Measurements from ENCODE around the gene ACYP1. TPM values are rescaled to one million over a fixed set of nuclear protein-coding genes. Genes with fewer than 3 reads are reported as not detected.
A peak's percentile ranks its signal among the peaks of the same experiment; 100 is the strongest.

The ACYP1 gene
- 10 to 100 TPM; 12.2 to 27.5 (median 14.9) TPM for polyA plus RNA-seq (ENCODE audit: insufficient read length in 10 of 10)
- long read RNA-seq, donor 1, transcript ACYP1-201 (3 exons, 627 nt) = major isoform, 8 of 18 reads
- long read RNA-seq, donor 1, partial matches to known transcripts = 9 of 18 reads
- long read RNA-seq, donor 1, other reads (novel, unspliced or antisense) = 0 of 18 reads
- long read RNA-seq, donor 2, partial matches to known transcripts = 0 of 5 reads
- long read RNA-seq, donor 2, other reads (novel, unspliced or antisense) = 0 of 5 reads
- long read RNA-seq, donor 3 = 0 reads
- long read RNA-seq, donor 4, partial matches to known transcripts = 0 of 4 reads
- long read RNA-seq, donor 4, other reads (novel, unspliced or antisense) = 0 of 4 reads
- long read RNA-seq, donor 5, transcript ACYP1-201 (3 exons, 627 nt) = major isoform, 5 of 12 reads
- long read RNA-seq, donor 5, partial matches to known transcripts = 5 of 12 reads
- long read RNA-seq, donor 5, other reads (novel, unspliced or antisense) = 0 of 12 reads
- long read RNA-seq, donor 6, transcript ACYP1-201 (3 exons, 627 nt) = major isoform, 5 of 5 reads
- long read RNA-seq, donor 6, partial matches to known transcripts = 0 of 5 reads
- long read RNA-seq, donor 6, other reads (novel, unspliced or antisense) = 0 of 5 reads
- long read RNA-seq, donor 7, partial matches to known transcripts = 0 of 6 reads
- long read RNA-seq, donor 7, other reads (novel, unspliced or antisense) = 0 of 6 reads
- long read RNA-seq, donor 8, partial matches to known transcripts = 5 of 8 reads
- long read RNA-seq, donor 8, other reads (novel, unspliced or antisense) = 0 of 8 reads
- long read RNA-seq, donor 9 = 0 reads

DNA sequence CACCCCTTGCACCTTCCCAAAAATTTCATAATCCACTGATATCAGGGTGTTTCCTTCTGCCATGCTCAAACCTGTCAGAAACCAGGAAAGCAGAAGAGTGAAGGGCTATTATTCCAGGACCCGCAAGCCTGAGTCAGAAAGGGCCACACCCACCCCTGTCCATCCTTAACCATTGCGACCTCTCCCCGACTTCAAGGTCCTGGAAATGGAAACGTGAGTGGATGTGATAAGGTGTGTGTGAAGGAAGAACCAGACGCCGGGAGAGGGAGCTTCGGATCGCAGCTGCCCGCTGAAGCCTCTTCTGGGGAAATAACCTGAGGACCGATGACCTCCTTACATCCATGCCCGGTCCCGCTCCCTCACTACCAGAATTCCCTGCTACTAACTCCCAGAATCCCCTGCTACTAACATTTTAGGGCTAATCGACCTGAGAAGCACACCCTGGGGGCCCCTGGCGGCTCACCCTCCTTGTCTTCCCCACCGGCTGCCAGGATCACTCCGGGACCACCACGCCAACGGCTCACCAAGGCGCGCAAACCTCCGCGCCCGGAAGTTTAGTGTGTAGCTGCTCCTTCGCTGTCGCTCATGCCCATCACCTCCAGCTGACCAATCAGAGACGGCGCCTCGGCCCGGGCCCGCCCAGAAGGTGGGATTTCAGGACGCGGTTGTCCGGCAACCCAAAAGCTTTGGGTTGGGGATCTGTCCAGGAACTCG is at the start of gene ACYP1:
ACYP1 (minus strand) TSS at position 534 of the 714 bp plus-strand sequence; CDS start at position 63, 471 bp downstream.
- peak; percentile 89 to 97 (median 96) for DNase-seq

DNA sequence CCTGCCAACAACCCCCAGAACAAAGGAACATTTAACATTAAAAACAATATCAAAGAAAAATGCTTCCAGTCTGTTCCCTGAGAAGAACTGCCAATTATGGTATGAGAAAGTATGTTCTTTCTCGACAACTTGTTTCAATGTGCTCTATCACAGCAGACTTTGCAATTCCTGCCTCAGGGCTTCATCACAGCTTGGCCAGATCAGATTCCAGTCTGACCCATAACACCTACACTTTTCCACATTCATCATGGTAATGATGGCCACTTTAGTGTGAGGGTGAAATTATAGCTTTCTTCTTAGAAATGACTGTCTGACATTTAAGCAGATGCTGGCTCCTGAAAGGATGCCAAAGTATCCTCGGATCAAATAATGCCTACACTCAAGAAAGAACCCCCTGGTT is 46.1 kb upstream of the ACYP1 start:
- DNase-seq = no peak

DNA sequence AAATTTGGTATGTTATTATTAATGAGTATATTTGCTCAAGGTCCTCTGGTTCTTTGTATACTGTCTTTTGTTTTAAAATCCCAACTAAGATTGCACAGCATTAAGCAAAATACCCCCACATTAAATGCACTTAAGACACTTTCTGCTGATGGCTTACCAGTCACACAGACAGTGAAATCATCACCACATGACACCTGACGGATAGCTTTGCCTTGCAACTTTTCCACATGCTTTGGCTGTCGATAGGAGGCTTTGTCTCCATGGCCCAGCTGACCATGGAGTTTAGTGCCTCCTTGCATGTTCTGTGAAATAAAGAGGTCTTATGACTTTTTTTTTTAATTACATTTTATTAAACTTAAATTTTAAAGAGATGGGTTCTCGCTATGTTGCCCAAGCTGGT is 43.4 kb upstream of the ACYP1 start:
- no peak for DNase-seq

DNA sequence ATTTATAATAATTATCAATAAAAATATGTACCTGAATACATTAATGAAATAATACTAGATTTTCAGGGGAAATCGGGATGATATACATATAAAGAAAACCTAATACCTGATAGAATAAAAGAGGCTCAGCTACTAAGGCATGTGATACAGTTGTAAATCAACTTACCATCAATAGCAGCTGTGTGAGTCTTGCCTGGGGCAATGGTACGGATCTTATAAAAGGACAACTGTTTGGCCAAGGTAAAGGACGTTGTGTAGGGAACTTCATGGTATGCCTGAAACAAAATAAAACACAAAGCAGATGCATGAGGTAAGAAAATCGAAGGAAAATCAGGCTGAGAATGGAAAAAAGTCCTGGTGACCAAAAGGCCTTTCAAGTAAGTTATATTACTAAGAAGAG is 37.7 kb upstream of the ACYP1 start:
- no peak for DNase-seq

DNA sequence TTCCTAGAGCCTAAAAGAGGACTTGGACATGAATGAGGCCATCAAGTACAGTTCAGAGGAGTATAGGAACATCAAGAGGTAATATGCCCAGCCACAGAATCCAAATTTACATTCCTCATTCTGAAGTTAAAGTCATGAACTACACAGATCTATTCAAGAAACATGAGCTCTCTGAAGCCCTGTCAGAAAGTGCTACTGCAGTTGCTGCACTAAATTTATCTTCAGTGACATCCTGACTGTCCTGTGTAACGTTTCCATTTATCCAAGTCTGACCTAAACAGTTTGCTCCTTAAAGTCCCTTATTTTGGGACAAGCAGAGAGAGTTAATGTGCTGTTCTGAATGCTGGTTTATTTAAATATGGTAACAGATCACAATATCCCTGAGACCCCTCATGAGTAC is 34.9 kb upstream of the ACYP1 start:
- DNase-seq = peak in 1 of 3 donors; percentile 11

DNA sequence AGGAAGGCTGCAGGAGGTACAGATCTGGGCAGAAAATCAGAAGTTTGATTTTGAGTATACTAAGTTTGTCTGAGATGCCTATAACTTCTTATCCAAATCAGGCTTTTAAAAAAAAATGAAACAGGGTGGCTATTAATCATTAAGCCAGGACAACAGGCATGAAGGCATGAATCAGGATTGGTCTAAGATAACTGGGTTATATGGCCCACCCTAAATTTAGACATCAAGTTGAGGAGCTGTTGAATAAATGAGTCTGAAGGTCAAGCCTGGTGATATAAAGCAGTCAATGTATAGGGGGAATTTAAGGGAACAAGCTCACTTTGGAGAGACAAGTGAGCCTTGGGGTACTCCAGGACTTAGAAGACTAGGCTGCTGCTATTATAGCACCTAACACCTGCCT is 34.4 kb upstream of the ACYP1 start:
- no peak for DNase-seq

DNA sequence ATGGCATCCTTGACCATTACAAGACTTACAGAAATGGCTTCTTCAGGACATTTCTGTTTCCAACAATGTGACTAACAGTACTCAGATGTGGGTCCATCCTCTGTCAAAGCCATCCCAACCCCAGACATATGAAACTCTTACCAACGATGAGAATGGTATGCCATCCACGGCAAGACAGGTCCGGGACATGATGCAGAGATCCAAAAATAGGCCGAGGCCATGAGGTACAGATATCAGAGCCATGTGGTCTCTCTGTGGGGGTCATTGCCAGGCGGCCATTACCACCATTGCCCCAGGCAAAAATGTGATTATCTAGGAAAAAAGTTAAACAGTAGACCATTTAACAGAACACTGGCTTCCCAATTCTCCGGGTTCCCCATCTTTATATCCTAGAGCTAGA is 33.1 kb upstream of the ACYP1 start:
- DNase-seq = no peak

DNA sequence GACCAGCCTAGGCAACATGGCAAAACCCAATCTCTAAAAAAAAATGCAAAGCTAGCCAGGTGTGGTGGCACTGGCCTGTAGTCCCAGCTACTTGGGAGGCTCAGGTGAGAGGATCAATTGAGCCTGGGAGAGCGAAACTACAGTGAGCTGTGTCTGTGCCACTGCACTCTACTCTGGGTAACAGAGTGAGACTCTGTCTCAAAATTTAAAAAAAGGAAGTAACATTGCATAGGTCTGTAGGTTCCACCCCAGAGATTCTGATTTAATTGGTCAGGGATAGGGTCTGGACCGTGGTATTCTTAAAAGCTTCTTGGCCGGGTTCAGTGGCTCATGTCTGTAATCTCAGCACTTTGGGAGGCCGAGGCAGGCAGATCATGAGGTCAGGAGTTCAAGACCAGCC is 31.9 kb upstream of the ACYP1 start:
- no peak for DNase-seq

DNA sequence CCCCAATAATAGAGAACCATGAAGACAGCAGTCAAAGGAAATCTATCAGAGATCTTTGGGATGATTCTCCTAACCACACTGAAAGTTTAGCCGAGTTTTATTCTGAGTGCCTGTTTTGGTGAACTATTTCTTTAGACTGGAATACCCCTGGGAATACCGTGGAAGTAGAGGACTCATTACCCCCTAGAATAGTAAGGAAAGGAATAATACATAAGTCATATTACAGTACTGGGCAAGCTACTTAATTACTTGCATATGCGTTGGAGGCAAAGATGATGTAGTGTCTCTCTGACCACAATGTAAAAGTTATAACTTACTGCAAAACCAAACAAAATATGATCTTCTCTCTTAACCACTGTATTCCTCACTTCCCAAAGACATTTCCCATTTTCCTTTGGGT is 31.1 kb upstream of the ACYP1 start:
- peak in 1 of 3 donors; percentile 28 for DNase-seq

DNA sequence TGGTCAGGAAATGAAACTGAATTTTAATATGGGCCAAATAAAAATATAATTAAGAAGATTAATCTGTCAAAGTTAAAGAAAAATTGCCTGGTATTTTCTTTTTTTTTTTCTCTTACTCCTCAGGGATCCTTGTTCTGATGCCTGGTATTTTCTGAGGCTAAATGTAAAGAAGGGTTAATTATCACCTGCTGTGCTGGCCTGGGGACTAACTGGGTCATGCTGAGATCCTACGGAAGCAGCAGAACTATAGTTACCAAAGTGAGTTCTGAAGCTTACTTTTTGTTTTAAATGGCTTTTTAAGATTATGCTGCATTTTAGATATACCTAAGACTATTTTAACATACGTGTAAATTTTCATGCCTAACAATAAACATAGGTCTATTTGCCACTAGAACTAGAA is 28.9 kb upstream of the ACYP1 start:
- DNase-seq = no peak

DNA sequence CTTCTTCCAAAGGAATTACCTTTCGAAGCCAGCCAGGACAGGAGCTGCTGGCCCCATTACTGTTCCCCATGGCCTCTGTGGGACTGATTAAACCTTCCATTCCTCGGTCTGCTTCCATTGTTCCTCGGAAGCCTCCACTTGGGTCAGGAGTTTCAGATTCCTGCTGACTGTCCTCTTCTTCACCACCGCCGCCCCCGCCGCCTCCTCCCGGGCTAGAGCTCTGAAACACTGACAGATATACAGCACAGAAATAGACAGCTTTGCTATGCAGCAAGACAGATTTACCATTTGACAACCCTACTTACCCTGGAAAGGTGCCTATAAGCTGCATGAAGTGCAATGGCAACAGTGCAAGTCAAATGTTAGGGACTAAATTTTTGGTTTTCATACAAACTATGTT is 27.4 kb upstream of the ACYP1 start:
- DNase-seq = no peak

DNA sequence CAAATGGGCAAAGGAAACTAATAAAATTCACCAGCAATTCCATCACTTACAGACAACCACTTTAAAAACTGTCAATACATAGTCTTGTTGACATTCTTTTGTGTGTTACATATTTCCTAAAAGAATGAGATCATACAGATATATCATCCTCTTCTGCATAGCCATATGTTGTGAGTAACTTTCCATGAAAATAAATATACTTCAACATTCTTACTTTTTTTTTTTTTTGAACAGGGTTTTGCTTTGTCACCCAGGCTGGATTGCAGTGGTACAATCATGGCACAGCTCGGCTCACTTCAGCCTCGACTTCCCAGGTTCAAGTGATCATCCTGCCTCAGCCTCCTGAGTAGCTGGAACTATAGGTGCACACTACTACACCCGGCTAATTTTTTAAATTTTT is 26.5 kb upstream of the ACYP1 start:
- no peak for DNase-seq

DNA sequence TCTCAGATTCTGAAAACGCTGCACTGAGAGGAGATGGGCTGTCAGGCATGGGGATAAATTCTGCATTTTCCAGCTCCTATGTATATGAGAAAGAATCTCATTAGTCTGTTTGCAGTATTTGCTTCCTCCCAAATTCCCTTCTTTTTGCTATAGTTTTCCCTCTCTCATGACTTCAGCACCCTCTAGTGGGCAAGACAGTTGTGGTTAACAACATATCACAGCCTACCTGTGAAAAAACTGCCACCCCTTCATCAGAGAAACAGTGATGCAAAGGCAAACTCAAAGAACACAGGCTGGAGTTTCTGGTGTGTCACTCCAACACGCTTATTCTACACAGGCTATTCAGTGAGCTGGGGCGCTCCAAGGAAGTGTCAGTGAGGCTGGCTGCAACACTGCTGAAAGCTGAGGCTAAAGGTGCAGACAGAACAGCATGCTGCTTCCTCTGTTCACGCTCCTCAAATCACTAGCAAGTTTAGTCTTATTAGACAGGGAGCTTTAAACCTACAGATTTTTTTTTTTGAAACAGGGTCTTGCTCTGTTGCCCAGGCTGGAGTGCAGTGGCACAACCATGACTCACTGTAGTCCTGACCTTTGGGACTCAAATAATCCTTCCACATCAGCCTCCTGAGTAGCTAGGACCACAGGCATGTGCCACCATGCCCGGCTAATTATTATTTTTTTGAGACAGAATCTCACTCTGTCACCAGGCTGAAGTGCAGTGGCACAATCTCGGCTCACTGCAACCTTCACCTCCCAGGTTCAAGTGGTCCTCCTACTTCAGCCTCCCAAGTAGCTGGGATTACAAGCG is 24.9 kb upstream of the ACYP1 start:
- peak; percentile 56 to 82 (median 63) for DNase-seq

DNA sequence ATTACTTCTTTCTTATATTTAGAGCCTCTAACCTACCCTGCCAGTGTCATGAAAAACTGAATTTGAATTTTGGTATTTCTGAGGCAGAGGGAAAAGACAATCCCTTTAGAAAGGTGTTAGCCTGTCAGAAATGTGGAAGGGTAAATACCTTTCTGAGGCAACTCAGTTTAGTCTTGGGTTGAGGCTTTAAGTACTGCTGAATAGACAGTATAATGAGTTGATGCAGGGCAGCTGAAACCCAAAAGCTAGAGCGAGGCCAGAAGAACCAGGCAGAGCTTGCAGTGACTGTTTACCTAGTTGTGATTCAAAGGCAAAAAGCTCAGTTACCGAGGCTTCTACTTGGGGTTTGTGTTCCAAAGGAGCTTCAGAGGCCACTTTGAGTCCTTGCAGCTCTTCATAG is 24.3 kb upstream of the ACYP1 start:
- no peak for DNase-seq

DNA sequence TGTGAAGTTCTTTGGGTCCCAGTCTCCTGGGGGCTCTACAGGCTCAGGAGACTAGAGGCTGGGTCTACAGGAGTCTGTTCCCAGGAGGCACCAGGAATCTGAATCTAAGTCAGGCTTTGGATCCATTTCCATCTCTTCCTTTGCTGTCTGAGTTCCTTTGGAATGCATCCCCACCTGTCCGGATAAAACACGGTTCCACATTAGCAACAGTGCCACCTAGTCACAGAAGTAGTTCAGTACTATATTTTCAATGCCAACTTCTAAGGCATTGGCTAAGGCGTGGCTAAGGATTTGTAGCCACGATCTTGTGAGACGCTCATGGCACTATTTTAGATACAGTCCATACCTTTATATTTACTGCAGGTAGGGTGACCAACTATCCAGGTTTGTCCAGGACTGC is 20.7 kb upstream of the ACYP1 start:
- DNase-seq = no peak

DNA sequence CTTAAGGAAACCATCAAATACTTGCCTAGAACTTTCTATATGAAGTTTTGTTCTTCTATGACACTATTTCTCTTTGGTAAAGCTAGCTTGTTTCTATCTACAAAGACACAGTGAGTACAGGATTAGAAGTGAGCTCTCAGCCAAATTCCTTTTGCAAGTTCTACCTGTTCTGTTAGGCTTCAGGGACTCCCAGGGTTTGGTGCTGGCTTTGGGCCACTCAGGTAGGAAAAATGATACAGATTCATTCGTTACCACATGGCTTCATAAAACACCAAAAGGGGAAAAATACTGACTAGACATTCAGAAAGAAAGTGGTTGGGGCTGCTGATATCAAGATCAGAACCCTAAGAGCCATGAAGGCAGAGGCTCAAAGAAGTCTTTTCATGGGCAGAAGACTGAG is 19.4 kb upstream of the ACYP1 start:
- DNase-seq = no peak

DNA sequence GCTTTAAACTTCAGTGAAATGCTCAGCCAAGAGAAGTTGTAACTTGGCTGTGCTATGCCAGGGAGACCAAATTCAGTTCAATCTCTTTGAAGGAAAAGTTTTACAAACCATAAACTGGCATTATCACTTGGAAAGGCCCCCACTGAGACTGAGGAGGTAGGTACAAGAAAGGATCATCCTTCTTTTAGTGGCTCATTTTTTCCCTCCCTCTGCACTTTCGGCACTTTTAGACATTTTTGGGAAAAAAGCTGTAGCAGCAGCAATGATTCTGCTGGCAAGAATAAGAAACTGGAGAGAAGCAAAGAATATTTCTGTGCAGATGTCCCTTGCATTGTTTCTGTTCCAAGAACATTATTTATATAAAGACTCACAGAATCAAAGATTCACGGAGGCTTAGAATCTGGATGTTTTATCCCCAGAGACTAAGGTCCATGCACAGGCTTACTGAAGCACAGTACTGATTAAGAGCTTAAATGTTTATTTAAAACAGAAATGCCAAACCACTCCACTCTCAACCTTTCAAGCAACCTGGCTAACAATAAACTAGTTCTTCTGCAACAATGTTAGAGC is 17.9 kb upstream of the ACYP1 start:
- peak; percentile 46 to 85 (median 59) for DNase-seq

DNA sequence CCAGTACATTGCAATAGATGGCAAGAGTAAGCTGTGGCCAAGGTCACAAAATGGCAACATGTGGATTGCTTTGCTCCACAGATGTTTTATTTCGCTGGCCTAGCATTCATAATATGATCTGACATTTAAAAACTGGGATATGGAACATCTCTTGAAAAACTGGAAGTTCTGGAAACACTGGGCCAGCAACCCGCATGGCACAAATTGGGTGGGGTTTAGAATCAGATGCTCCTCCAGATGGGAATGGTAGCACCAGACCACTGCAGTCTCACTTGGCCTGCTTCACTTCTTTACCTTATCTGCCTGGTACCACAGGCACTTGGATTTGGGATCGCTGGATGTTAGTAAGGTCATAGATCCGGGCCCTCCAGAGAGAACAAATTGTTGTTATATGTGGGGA is 15.7 kb upstream of the ACYP1 start:
- no peak for DNase-seq

DNA sequence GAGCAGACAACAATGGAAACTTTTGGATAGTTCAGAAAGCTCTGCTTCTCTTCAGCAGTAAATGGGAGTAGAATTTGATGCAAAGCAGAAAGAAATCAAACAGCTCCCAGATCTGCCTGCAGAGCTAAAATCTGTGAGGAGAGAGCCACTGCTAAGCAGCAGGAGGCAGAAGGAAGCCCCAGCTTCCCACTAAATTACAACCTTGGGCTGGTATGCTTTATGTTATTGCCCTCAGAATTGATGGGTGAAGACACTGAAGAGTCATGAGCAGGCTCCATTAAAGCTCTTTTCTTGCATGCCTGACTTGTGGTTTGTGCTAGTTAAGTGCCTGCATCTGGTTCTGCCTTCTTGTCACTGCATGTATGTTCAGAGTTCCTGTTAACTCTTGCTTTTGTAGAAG is 14.0 kb upstream of the ACYP1 start:
- DNase-seq = no peak

DNA sequence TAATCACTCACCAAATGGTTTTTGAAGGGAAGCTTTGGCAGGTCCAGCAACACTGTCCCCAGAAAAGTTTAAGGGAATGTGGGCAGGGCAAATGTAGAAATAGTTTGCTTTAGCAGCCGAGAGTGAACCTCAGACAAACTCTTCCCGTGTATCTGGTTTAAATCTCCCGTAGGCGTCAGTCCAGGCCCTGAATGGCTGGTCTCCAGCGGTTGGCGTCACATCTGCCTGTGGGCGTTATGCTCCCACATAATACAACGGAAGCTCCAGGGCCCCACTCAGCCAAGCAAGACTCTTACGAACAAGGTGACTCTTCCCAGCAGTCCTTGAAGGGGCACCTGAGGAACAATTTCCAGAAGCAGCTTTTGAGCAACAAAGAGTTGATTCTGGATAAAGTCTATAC is 6.6 kb upstream of the ACYP1 start:
- DNase-seq = peak in 1 of 3 donors; percentile 61

DNA sequence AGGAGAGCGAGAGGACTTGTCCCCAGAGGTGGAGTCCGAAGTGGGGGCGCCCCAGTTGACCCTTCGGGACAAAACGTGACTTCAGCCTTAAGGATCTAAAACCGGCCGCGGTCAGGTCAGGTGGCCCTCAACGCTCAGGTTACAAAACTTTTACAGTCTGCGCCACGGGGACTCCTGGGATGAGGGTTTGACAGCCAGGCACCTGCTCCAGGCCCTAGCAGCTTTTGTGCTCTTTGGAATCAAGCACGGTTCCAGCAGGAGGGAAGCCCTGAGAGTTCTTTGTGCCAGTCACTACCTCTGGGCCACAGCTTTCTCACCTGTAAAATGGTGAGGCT is 6.0 kb upstream of the ACYP1 start:
- DNase-seq = no peak
